ENCODE measurements around the gene SERGEF. TPM values are rescaled to one million over a fixed set of nuclear protein-coding genes. Genes with fewer than 3 reads are reported as not detected.

Gene SERGEF
- total RNA-seq, 1 experiment from 2014 or later = 31.4 TPM

- H2AFZ ChIP-seq (ENCODE audit: low read length) = no peak overlapping the region
- no peaks in the 10 kb centered on the region for H3K79me2 ChIP-seq (ENCODE audit: insufficient read depth, low read length)
- no peak overlapping the region for H3K9ac ChIP-seq (ENCODE audit: extremely low read depth, insufficient read length, low read length)
- no peak overlapping the region for H3K23ac ChIP-seq (ENCODE audit: insufficient read length, low read depth, low read length)
- no peak overlapping the region for H2BK20ac ChIP-seq (ENCODE audit: low read depth, low read length, poor library complexity, severe bottlenecking)
- no peak overlapping the region for H3K4me3 Mint-ChIP-seq
- H2AK5ac ChIP-seq (ENCODE audit: insufficient read length, low read length) = no peak overlapping the region
- H3K14ac ChIP-seq (ENCODE audit: insufficient read depth, low read length) = no peak overlapping the region
- H3K56ac ChIP-seq (ENCODE audit: insufficient read length, low read depth, low read length) = no peak overlapping the region
- no peak overlapping the region for H2BK12ac ChIP-seq (ENCODE audit: insufficient read length, low read depth, low read length)
- H3K9me3 Mint-ChIP-seq = no peaks in the 10 kb centered on the region
- H3K27ac Mint-ChIP-seq = no peak overlapping the region
- H3K27me3 Mint-ChIP-seq (ENCODE audit: low read depth) = no peaks in the 10 kb centered on the region
- no peak overlapping the region for H3K18ac ChIP-seq (ENCODE audit: insufficient read length, low read depth, low read length)
- H3K27me3 ChIP-seq (ENCODE audit: insufficient read depth, low read length) = no peaks in the 10 kb centered on the region
- H3K23me2 ChIP-seq (ENCODE audit: insufficient read length, low read depth, low read length, poor library complexity, severe bottlenecking) = no peaks in the 10 kb centered on the region
- no peaks in the 10 kb centered on the region for H3K9me3 ChIP-seq (ENCODE audit: control insufficient read depth, low read depth, low read length)
- H3K4ac ChIP-seq (ENCODE audit: low read depth, low read length) = no peak overlapping the region
- H4K8ac ChIP-seq (replicated peaks; ENCODE audit: insufficient read length, low read depth, low read length) = no peak overlapping the region
- no CpG with 5 or more reads among the region's 3 CpGs for WGBS (ENCODE audit: extremely low coverage, insufficient read length, low lambda C conversion rate)
- H4K91ac ChIP-seq (ENCODE audit: insufficient read length, low read depth, low read length) = no peak overlapping the region
- H3K4me1 ChIP-seq (ENCODE audit: insufficient read depth, low read length) = peaks cover 10% of the 10 kb centered on the region
- DNase-seq = no peak
- no peak overlapping the region for H2BK5ac ChIP-seq (ENCODE audit: insufficient read length, low read length)
- no peak overlapping the region for H3T11ph ChIP-seq (ENCODE audit: low read length)
- H4K5ac ChIP-seq (ENCODE audit: insufficient read length, low read depth, low read length) = no peak overlapping the region
- TF ChIP-seq, protein P1, sequence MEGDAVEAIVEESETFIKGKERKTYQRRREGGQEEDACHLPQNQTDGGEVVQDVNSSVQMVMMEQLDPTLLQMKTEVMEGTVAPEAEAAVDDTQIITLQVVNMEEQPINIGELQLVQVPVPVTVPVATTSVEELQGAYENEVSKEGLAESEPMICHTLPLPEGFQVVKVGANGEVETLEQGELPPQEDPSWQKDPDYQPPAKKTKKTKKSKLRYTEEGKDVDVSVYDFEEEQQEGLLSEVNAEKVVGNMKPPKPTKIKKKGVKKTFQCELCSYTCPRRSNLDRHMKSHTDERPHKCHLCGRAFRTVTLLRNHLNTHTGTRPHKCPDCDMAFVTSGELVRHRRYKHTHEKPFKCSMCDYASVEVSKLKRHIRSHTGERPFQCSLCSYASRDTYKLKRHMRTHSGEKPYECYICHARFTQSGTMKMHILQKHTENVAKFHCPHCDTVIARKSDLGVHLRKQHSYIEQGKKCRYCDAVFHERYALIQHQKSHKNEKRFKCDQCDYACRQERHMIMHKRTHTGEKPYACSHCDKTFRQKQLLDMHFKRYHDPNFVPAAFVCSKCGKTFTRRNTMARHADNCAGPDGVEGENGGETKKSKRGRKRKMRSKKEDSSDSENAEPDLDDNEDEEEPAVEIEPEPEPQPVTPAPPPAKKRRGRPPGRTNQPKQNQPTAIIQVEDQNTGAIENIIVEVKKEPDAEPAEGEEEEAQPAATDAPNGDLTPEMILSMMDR (conservative IDR thresholded peaks at IDR 0.05) = no peak
- H3K4me1 Mint-ChIP-seq = peaks cover 21 to 24% of the 10 kb centered on the region in 2 experiments
- H3K27ac ChIP-seq (ENCODE audit: insufficient read length, low read depth, low read length) = no peak overlapping the region
- H3K36me3 Mint-ChIP-seq (ENCODE audit: insufficient read depth in 1 of 3, low read depth in 3 of 3) = no peaks in the 10 kb centered on the region; a peak in 1 of 7 replicates
- no peak overlapping the region for H2BK120ac ChIP-seq (ENCODE audit: low read depth, low read length, poor library complexity, severe bottlenecking)
- H2BK15ac ChIP-seq (ENCODE audit: low read depth, low read length) = no peak overlapping the region
- no peak overlapping the region for H3K4me2 ChIP-seq (ENCODE audit: insufficient read depth, insufficient read length, low read length)
- no peaks in the 10 kb centered on the region for H4K20me1 ChIP-seq (ENCODE audit: control insufficient read depth, insufficient read depth, insufficient read length)
- no peaks in the 10 kb centered on the region for H3K79me1 ChIP-seq (ENCODE audit: insufficient read depth, low read depth, low read length, poor library complexity, severe bottlenecking)
Observed at GRCh38 chr11:17915500-17916143, 97.2 kb downstream of the SERGEF start.
